ENCODE results near the gene ELFN1.
"Not testable (repeated sequence)": the region's sequence is repeated elsewhere in the genome, so short reads cannot be mapped to it uniquely, and the experiment has no call there.

Gene ELFN1

GRCh38 chr7:1714583-1715330 is 44.7 kb downstream of the ELFN1 start:
- DNase-seq, result no peak
- TF ChIP-seq GATA1 (IDR thresholded peaks at IDR 0.05; ENCODE audit: low read depth, low read length) (no peak), POLR2A (IDR thresholded peaks at IDR 0.05; ENCODE audit: low read length) (no peak)

- DNase-seq, result no peak
- TF ChIP-seq GATA1 (IDR thresholded peaks at IDR 0.05; ENCODE audit: low read depth, low read length), result no peak
- no peak for TF ChIP-seq POLR2A (IDR thresholded peaks at IDR 0.05; ENCODE audit: low read length)
Observed at GRCh38 chr7:1715331-1715625, 45.2 kb downstream of the ELFN1 start.

GRCh38 chr7:1715671-1716074 is 45.6 kb downstream of the ELFN1 start:
- DNase-seq, result no peak
- TF ChIP-seq GATA1 (IDR thresholded peaks at IDR 0.05; ENCODE audit: low read depth, low read length) (no peak), POLR2A (IDR thresholded peaks at IDR 0.05; ENCODE audit: low read length) (no peak)

- TF ChIP-seq GATA1 (IDR thresholded peaks at IDR 0.05; ENCODE audit: low read depth, low read length) (no peak), POLR2A (IDR thresholded peaks at IDR 0.05; ENCODE audit: low read length) (no peak)
- DNase-seq, result no peak
Observed at GRCh38 chr7:1716263-1717094, 46.4 kb downstream of the ELFN1 start.

GRCh38 chr7:1717095-1717483 is 47.0 kb downstream of the ELFN1 start:
- DNase-seq, result no peak
- TF ChIP-seq POLR2A (IDR thresholded peaks at IDR 0.05; ENCODE audit: low read length) (no peak), GATA1 (IDR thresholded peaks at IDR 0.05; ENCODE audit: low read depth, low read length) (no peak)

- no peak for DNase-seq
- no peak for TF ChIP-seq GATA1 (IDR thresholded peaks at IDR 0.05; ENCODE audit: low read depth, low read length)
- no peak for TF ChIP-seq POLR2A (IDR thresholded peaks at IDR 0.05; ENCODE audit: low read length)
Observed at GRCh38 chr7:1717903-1718676, 48.0 kb downstream of the ELFN1 start.

GRCh38 chr7:1718850-1719249 is 48.8 kb downstream of the ELFN1 start:
- peak in 1 of 2 experiments; percentile 10 for DNase-seq

GRCh38 chr7:1719256-1719655 is 49.2 kb downstream of the ELFN1 start:
- not testable (repeated sequence) for DNase-seq

- TF ChIP-seq GATA1 (IDR thresholded peaks at IDR 0.05; ENCODE audit: low read depth, low read length) (no peak), POLR2A (IDR thresholded peaks at IDR 0.05; ENCODE audit: low read length) (no peak)
- no peak for DNase-seq
Observed at GRCh38 chr7:1719913-1720312, 49.8 kb downstream of the ELFN1 start.

GRCh38 chr7:1720326-1720725 is 50.2 kb downstream of the ELFN1 start:
- TF ChIP-seq GATA1 (IDR thresholded peaks at IDR 0.05; ENCODE audit: low read depth, low read length) (no peak), POLR2A (IDR thresholded peaks at IDR 0.05; ENCODE audit: low read length) (no peak)
- peak in 1 of 2 experiments; percentile 8 for DNase-seq

- no peak for DNase-seq
- TF ChIP-seq POLR2A (IDR thresholded peaks at IDR 0.05; ENCODE audit: low read length) (no peak), GATA1 (IDR thresholded peaks at IDR 0.05; ENCODE audit: low read depth, low read length) (no peak)
Observed at GRCh38 chr7:1721047-1721690, 51.1 kb downstream of the ELFN1 start.

- no peak for TF ChIP-seq GATA1 (IDR thresholded peaks at IDR 0.05; ENCODE audit: low read depth, low read length)
- no peak for TF ChIP-seq POLR2A (IDR thresholded peaks at IDR 0.05; ENCODE audit: low read length)
- no peak for DNase-seq
Observed at GRCh38 chr7:1723254-1723653, 53.2 kb downstream of the ELFN1 start.

- TF ChIP-seq POLR2A (IDR thresholded peaks at IDR 0.05; ENCODE audit: low read length) (no peak), GATA1 (IDR thresholded peaks at IDR 0.05; ENCODE audit: low read depth, low read length) (no peak)
- DNase-seq, result no peak
Observed at GRCh38 chr7:1724118-1724910, 54.2 kb downstream of the ELFN1 start.
